NCI-H524 treated with DMSO at 0.1 percent for 48 hours (cell line): Measurements from ENCODE around the gene SUMO3.

ENCODE experiments used
- DNase-seq: peaks from one replicate; lab custom pipeline; 2025; lab: John Stamatoyannopoulos, UW

Gene SUMO3

DNA sequence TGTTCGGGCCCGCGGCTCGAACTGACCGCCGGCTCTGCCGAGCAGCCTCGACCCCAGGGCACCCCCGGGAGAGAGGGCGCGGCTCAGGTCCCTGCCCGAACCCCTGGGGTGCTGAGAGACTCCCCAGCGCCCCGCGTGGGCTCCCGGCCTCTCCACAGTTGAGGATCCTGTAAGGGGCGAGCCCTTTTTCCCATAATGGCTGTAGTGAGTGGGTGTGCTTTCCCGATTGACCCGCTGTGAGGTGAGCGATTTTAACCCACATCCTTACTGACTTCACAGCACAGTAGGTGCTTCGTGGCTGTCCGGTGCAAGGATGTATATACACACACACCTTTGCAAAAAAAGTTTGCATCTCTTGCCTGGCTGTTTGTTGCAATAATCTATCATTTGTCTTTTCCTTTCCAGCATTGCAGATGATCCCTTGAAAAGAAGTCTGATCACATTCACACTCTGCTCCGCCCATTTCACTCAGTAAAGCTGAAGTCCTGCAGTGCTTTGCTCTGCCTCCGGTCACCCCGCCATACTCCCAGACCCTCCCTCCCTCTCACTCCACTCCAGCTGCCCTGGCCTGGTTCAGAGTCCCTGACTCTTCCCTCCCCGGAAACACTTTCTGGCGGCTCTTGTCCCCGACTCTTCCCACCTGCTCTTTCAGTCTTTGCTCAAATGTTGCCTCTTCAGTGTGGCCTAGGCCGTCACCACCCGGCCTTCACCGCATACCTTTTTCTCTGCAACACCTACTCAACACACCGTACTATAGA, 15.3 kb downstream of the SUMO3 start:
- DNase-seq: no peak

DNA sequence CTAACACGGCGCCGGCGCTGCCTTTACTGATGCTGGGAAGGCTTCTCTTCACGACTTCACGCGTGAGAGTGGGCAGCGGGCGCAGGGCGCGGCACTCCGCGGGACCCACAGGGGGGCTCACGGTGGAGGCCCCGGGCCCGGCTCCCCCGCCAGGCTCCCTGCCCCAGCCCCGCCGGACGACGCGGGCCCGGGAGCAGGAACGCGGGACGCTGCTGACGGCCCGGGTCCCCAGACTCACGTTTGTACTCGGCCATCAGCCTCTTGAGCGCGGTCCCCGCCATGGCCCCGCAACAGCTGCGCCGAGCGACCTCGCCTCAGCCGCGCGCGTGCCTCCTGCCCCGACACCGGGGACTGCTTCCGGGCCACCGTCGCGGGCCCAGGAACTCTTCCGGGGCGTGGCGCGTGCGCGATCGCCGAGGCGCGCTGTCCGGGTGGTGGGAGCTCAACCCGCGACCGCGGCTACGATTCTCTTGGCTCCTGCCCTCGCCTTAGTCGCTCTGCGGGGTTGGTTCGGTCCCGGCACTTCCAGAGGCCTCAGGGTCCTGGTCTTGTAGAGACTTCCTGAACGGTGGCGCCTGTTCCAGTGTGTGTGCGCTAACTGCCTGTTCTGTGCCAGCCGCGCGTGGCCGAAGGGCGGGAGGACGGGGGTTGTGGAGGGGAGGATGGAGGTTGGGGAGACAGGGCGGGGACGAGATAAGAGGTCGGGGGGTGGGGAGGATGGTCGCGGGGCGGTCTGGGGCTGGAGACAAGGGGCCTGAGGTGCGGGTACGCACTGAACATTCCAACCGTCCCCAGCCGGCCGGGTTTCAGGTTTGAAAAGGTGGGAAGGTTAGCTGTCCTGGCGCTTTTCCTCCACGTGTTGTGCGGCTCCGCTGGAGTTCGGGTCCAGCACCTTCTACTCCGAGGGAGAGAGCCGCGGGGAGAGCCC, 16.1 kb downstream of the SUMO3 start, which contains the start of gene UBE2G2:
Gene UBE2G2 (minus strand): TSS at position 353 of the 928 bp plus-strand sequence. CDS start 72 bp downstream, at position 281.
- DNase-seq: no peak

DNA sequence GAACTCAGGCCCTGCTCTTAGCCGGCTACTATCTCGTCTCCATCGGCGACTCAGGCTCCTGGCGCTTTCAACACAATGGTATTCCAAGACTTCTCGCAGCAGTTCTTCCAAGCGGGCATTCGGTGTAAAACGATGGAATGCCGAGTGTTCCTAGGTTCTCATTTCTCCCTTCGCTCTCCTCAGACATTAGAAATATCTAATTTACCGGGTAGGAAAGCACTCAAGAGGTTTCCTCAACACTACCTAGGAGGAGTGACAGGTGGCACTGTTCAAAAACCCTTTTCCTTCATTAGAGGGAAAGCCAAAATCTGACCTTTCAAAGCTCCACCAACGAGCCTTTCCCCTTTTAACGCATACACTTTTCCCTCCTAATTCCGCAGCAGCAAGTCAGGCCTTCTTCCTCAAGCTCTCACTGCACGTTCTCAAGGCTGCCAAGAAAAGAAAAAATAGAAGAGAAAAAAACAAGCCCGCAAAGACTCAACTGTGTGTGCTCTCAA, 16.8 kb downstream of the SUMO3 start:
- DNase-seq: no peak

DNA sequence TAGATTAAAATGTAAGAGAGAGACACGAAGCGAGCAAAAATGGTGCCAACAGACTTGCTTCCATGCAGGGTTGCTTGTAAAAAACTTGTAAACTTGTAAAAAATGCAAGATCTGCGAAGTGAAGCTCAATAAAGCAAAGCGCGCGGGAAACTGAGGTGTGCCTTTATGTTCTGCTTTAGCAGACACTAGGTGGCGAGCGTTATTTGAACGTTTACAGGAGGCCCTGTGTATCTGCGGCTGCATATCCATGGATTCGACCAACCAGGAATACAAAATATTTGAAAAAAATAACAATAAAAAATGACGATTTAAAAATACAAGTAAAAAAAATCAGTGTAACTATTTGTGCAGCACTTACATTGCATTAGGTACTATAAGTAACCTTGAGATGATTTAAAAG, 17.8 kb downstream of the SUMO3 start:
- no peak for DNase-seq

DNA sequence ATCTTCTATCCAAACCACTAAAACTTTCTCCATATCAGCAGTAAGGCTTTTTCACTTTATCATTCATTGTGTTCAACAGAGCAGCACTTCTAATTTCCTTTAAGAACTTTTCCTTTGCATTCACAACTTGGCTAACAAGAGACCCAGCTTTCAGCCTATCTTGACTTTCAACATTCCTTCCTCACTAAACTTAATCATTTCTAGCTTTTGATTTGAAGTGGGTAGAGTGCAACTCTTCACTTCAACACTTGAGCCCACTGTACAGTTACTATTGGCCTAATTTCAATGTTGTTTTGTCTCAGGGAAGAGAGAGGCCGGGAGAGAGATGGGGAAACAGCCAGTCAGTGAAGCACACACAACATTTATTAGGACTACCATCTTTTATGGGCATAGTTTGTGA, 18.2 kb downstream of the SUMO3 start:
- DNase-seq: no peak

GRCh38 chr21:44797775-44798174, 20.1 kb downstream of the SUMO3 start:
- no peak for DNase-seq

DNA sequence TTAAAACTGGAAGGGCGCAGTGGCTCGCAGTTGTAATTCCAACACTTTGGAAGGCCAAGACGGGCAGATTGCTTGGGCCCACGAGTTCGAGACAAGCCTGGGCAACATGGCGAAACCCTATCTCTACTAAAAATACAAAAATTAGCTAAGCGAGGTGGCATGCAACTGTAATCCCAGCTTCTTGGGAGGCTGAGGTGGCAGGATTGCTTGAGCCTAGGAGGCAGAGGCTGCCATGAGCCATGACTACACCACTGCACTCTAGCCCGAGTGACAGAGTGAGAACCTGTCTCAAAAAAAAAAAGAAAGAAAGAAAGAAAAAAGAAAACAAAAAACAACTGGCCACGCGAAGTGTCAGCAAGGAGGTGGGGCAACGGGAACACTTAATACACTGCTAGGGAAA, 22.5 kb downstream of the SUMO3 start:
- no peak for DNase-seq

DNA sequence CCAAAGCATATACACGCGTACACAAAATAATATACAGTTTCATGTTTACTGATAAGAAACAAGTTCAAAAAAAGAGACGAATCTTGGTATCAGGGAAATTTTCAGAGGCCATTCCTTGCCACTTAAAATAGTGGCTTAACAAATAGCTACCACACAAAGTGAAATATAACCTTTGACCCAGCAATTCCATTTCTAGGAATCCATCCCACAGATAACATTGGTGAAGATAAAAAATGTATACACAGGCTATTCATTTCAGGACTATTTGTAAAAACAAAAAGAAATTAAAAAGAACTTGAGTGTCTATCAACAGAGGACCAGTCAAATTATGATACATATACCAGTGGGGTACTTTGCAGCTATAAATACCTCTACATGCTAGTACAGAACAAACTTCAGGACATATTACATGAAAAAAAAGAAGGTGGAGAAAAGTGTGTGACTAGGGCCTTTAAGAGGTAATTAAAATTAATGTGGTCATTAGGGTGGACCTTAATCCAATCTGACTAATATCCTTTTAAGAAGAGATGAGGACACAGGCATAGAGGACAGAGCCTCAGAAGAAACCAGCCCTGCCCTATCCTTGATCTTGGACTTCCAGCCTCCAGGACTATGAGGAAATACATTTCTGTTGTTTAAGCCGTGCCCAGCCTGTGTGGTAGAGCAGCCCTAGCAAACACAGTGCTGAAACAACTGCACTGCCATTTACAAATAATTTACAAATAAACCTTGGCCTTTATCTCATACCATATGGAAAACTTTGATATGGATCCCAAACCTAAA, 24.1 kb downstream of the SUMO3 start:
- DNase-seq: no peak

DNA sequence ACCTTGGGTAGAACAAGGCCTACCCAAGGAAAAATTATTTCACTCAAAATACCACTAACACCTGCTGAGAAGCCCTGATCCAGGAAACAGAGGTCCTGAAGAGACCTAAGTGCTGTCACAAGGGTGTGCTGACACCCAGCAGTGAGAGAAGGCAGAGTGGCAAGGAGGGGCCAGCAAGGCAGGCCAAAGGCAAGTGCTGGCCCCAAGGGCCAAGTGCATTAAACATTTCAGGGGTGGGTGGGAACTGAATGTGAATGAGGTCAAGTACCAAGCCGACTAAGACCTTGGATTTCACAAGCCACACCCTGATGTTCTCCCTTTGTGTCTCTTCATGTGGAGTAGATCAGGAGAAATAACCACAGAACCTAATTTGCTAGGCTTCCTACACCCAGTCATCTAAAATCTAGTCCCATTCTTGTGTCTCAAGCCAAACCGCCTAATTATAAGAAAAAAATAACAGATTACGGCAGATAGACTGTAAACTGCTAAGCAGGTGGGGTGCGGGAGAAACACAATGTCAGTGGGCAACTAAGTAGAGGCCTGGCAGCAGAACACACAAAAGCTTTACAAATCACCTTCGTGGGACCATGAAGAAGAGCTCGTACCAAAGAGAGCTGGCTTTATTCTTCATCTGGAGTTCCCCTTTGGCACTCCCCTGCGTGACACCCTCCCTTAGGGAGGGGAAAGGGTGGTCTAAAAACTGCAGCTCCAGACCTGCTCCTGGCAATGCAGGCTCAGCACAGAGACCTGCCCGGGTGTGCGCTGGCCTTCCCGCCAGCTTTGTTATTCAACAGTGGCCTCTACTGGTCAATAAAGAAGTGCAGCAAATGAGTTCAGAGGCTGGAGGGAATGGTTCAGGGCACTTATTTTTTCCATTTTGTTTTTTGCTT, 24.9 kb downstream of the SUMO3 start:
- DNase-seq: no peak

- DNase-seq: no peak
These were observed 25.9 kb downstream of the SUMO3 start for GRCh38 chr21:44791993-44792392.

DNA sequence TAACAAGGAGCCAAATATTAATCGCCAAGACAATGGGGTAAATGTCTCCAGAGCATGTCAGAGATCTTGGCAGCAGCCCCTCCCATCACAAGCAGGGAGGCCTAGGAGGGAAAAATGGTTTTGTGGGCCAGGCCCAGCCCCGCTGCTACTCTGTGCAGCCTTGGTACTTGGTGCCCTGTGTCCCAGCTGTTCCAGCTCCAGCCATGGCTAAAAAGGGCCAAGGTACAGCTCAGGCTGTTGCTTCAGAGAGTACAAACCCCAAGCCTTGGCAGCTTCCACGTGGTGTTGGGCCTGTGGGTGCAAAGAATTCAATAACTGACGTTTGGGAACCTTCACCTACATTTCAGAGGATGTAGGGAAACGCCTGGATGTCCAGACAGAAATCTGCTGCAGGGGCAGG, 26.6 kb downstream of the SUMO3 start:
- DNase-seq: no peak

GRCh38 chr21:44790368-44790767, 27.5 kb downstream of the SUMO3 start:
- no peak for DNase-seq

- DNase-seq: no peak
These were observed 28.0 kb downstream of the SUMO3 start for GRCh38 chr21:44789880-44790279.

DNA sequence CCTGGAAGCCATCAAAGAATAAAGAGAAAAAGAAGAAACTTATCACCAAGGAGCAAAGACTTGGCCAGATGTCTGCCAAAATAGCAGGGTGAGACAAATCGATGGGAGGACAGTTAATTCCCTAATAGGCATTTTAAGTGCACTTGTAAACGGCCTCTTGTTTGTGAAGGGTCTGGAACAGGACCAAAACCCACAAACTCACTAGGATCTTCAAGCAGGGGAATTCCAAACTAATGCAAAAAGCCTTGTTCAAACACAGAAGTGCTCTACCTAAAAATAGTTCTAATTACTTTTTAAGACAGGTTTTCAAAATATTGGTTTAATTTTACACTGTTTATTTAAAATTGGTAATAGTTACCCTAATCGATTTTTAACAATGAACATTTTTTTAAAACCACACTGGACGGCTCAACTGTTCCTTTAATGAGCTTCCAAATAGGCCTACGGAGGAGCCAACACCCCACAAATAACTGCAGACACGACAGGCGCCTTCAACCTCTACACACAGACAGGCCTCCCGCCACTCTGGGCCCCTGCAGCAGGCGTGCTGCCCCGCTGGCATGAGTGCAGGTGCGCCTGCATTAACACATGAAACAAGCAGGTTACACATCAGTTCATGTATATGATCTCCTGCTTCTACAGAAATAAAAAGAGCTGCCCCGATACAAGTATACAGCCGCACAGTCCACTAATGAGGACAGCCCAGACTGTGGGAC, 32.1 kb downstream of the SUMO3 start:
- peak; percentile 77 for DNase-seq

- no peak for DNase-seq
These were observed 33.1 kb downstream of the SUMO3 start for GRCh38 chr21:44784810-44785209.

DNA sequence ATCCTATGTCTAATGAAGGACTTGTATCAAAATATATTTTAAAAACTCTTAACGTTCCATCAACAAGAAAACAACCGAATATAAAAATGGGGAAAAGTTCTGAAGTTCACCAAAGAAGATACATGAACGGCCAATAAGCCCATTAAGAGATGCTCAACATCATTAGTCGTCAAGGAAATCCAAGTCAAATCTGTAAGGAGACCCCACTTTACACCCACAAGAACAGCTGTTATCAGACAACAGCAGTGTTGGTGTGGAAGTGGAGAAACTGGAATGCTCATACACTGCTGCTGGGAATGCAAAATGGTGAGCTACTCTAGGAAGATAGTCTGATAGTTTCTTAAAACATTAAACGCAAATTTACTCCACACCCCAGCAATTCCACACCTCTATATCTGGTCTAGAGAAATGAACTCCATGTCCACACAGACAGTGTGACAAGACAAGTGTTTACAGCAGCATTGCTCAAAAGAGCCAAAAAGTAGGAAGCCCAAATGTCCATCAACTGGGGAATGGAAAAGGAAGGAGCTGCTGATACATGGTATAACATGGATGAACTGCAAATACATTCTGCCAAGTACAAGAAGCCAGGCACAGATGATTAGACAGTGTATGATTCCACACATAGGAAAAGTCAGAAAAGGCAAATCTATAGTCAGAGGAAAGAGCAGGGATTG, 34.7 kb downstream of the SUMO3 start:
- DNase-seq: no peak

DNA sequence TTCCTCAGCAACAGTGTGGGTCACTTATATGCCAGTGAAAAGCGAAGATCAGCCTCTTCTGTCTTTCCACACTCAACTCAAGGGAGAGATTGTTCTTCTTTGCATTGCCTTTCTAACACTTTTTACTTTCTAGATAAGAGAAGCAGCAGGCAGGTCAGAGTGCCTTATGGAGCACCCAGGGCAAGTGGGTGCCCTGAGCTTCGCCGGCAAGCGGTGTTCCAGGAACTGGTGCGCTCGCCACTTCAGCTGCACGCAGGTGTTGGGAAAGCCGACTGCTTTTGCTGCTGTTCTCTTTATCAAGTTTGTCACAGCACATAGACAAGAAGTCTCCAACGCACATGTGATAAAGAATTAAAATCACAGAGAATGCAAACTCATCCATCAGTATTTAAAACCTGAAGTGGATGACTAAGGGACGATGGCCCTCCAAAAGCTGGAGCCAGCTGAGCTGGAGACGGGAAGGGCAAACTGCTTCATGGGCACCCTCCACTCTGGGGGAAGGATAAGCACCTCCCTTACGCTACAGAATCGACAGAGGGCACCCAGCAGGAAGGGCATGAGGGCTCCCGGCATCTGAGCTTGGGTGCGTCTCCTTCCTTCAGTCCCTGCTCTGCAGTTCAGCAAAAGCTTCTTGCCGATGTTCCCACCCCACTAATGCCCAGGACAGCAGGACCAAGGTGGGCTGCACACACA, 36.9 kb downstream of the SUMO3 start:
- DNase-seq: no peak

GRCh38 chr21:44780137-44780502, 37.7 kb downstream of the SUMO3 start:
- no peak for DNase-seq

DNA sequence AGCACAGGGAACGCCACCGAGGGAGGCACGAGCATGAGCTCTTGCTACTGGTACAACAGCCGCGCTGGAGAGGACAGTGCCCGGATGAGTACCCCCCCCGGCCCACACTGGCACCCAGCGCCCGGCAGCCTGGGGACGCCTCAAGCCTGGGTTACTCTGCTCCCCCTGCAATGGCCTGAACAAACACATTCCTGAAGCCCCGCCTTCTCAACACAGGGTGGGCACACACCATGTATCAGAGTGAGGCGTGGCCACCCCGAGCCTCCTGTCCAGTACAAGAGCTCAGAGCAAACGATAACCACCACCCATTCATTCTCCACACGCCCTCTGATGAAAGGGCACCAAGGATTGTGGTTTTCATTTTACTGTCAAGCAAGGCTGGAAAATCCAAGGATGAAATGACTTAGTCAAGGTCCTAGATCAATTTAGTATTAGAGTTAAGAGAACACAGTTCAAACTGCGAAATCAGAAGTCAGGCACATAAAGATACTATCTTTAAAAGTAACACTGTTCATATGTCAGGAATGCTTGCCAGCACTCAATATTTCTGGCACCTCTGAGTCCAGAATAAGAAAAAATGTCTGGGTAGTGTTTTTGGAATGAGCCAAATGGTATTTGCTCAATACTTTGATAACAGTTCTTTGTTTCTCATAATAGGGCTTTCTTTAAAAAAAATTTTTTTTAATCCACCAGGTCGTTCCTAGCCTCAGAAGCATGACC, 38.3 kb downstream of the SUMO3 start:
- no peak for DNase-seq
